NCI-H1092 treated with DMSO at 0.1 percent for 48 hours (cell line): ENCODE results near the gene OR10D3.
"Not testable (repeated sequence)": the region's sequence is repeated elsewhere in the genome, so short reads cannot be mapped to it uniquely, and the experiment has no call there.

Source experiments
- DNase-seq: peaks from one replicate; lab custom pipeline; 2025; lab: John Stamatoyannopoulos, UW

OR10D3 gene

DNA sequence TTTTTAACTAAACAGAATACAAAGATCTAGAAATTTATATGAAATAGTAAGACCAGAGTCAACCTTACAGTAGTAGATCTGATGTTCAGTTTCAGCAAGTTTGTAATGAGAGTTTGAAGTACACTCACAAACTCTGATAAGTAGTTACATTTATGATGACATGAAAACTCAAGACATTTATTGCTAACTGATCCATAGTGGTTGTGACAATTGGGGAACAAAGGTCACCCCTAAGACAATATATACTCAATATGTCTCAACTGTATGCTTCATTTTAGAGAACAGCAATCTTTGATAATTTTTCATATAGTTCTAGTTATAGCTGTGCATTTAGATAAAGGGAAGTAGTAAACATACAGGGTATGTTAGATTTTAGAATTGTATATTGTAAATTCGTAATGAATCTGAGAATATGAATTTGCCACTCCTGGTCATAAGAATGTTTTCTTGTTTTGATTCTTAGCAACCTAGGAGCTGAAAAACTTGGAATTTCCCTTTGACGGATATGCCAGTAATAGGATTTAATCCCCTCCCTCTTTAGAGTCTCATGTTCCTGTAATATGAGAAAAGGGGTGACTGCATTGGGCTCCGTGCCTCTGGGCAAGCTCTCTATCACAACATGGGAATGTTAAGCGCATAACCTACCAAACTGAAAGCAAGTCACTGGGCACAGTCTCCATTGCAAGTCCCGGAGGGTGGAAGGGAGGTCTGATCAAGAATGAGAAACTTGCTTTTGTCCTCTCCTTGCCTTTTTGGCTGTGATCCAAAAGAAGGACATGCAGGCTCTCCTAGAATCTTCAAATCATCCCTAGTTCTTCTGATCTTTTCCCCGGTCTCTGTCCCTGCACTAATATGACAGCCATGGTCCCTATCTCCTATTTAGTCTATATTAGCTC lies 11.4 kb downstream of the OR10D3 start:
- no peak for DNase-seq

DNA sequence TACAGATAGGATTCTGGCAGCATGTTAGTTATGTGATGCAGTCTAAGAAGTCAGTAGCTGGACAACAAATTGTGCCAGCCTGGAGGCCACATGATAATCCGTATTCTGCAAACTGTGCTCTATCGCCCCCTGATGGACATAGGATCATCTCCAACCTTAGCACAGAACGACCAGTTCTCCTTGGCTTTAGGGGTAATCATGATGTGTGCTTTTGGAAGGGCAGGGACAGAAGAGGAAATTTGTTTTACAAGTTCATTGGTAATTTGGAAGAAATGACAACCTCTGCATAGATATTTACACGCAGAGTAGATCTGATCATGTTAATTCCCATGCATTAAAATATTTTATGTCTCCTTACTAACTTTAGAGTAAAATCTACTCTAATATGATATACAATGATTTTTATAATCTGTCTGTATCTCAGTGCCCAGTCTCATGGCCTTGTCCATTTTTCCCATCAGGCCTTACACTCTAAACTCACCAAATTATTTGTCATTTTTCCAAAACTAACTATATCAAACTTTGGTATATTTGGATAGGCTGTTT lies 12.1 kb downstream of the OR10D3 start:
- peak; percentile 47 for DNase-seq

DNA sequence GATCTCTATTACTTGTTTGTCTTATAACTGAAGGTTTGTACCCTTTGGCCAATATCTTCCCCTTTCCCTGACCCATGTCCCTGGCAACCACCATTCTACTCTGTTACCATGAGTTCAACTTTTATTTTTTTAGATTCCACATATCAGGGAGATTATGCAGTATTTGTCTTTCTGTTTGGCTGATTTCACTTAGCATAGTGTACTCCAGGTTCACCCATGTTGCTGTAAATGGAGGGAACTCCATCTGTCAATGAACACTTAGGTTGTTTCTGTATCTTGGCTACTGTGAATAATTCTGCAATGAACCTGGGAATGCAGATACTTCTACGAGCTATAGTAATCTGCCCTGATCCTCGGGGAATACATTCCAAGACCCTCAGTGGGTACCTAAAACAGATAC lies 14.9 kb downstream of the OR10D3 start:
- DNase-seq = no peak

DNA sequence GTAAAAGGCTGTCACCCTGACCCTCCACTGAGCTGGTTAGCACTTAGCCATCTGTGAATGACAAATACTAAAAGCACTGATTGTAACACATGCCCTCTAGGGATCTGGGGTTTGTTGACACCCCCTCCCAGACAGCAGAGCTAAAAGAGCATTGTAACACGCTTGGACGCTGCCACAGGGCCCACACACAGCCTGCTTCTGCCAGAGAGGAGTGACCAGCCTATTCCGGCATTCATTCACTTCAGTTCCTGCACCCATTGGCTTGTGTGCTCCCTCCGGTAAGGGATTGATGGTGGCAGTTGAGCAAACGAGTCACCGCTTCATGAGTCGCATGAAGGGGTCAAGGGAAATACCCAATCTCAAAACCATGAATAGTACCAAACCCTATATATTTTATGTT lies 15.8 kb downstream of the OR10D3 start:
- DNase-seq = no peak

DNA sequence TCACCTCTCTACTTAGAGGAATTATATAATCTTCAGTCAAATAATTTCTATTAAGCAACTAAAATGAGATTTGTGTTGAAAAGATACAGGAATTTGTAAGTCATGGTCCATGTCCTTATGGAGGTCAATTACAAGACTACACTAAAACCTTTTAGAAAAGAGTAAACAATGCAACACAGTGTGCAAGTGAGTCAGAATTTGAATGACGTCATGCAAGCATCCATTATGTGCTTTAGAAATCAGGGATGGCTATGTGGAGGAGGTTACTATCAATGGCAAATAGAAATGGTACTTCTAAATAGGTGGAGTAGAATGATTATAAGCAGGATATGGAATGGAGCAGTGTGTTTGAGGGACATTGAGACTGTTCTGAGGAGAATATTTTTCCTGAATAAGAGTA lies 16.6 kb downstream of the OR10D3 start:
- no peak for DNase-seq

DNA sequence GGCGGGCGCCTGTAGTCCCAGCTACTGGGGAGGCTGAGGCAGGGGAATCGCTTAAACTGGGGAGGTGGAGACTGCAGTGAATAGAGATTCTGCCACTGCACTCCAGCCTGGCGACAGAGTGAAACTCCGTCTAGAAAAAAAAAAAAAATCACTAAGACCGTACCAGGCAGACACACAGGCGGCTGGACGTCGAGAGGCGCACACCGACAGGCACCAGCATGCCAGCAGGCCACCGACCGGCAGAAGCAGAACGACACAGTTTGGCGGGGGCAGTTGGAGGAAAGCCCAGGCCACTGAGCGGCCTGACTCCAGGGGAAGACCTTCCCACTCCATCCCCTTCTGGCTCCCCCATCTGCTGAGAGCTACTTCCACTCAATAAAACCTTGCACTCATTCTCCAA lies 17.5 kb downstream of the OR10D3 start:
- DNase-seq = no peak

DNA sequence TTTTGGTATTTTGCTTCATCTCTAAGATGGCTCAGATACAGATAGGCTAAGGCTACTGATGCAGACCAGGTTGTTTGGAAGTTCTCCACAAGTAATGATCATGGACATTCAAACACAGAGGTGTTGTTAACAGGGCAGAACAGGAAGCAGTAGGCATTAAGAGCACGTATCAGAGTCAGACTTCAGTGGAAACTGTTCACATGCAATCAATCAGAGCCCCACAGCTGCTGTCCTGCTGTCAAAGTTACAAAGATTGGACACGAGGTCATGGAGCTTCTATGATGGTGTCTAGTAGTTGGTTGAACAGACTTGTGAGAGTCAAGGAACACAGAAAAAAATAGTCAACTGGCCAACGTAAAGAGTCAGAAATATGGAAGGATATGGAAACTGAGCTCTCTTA lies 19.8 kb downstream of the OR10D3 start:
- DNase-seq = no peak

DNA sequence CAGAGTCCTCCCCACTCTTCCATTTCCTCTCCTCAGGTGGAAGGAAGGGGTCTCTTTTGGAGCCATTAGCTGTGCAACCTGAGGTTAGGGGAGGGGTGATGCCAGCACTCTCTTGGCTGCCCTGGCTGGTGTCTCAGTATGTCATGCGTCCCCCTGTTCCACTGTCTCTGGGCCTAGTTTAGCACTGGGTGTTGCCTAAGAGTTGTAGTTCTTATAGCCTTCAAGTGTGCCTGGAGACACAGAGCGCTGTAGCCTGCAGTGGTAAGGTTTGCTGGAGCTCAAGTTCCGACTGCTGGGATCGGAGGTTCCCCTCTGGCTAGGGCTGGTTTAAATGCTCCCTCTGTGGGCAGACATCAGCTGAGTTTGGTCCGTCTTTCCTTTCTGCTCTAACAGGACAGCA lies 20.9 kb downstream of the OR10D3 start:
- no peak for DNase-seq

DNA sequence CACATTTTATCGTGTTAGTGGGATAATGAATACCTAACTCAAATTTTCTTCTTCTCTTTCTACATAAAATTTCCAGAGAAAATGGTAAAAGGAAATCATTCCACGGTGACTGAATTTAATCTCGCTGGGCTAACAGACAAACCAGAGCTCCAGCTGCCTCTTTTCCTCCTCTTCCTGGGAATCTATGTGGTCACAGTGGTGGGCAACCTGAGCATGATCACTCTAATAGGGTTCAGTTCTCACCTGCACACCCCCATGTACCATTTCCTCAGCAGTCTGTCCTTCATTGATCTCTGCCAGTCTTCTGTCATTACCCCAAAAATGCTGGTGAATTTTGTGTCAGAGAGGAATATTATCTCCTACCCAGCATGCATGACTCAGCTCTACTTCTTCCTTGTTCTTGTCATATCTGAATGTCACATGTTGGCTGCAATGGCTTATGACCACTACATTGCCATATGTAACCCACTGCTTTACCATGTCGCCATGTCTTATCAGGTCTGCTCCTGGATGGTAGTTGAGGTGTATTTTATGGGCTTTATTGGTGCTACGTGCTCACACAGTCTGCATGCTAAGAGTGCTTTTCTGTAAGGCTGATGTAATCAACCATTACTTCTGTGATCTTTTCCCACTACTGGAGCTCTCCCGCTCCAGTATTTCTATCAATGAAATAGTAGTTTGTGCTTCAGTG lies 24.1 kb downstream of the OR10D3 start:
- DNase-seq = no peak

DNA sequence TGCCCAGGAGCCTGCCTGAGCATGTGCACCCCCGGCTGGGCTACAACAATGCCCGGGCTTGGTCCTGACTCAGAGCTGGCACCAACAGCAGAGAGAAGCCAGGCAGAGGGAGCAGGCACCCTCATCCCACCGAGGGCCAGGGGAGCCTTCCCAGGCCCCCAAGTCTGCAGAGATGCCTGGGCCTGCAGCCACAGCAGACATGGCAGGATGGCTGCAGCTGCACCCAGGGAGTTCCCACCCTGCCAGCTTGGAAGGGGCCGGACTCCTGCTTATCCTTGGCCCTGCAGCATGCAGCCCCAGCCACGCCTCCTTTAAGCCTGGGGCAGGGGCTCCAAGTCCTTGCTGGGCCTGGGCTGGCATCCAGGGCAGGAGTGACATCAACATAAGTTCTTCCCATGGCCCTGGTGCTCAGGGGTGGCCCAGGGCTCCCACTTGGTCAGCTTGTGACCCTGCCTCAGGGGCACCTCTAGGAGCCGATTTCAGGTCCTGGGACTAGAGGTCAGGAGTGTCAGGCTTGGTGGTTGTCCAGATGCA lies 26.7 kb downstream of the OR10D3 start:
- no peak for DNase-seq

DNA sequence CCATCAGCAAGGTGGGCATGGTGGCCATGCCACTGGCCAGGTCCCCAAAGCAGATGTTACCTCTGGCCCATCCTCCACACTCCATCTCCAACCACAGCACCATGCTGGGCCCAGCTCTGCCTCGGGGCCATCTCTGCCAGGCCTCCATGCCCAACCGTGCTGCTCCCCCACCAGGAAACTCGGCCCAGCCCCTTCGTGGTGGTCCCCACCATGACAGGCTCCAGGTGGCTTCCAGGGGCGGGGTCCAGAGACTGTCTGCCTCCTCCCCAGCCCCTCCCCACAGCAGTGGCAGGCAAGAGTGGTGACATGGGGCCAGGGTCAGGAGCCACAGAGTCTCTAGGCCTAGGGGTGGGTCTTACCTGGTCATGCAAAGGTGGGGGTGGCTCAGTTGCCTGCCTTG lies 27.3 kb downstream of the OR10D3 start:
- no peak for DNase-seq

DNA sequence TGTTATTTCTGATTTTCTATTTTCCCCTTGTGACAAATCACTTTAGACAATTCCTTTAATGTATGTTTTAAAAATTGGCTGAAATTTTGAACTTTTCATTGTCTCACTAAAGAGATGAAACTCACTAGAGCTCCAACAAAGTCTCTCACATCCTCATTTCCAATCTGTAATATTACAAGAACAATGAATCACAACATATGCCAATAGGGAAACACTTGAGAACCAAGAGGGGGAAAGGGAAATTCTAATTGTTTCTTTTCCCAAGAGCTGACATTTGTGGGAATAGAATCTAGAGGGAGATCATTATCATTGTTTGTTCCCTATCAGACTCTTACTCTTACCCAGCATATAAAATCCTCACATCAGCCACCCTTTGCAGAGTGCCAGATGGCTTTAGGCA lies 28.2 kb downstream of the OR10D3 start:
- no peak for DNase-seq

DNA sequence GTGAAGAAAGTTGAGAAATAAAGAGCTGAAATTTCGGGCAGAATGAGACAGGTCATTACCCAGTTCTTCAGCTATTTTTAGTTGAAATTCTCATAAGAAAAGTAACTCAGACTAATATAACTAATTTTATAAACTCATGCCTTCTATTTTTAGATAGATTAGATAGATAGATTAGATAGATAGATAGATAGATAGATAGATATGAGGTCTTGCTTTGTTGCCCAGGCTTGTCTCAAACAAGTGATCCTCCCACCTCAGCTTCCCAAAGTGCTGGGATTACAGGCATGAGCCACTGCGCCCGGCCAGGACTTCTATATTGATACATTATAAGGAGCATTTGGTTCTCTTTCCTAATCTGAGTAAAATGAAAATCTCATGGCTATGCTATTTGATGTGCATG lies 30.9 kb downstream of the OR10D3 start:
- no peak for DNase-seq

DNA sequence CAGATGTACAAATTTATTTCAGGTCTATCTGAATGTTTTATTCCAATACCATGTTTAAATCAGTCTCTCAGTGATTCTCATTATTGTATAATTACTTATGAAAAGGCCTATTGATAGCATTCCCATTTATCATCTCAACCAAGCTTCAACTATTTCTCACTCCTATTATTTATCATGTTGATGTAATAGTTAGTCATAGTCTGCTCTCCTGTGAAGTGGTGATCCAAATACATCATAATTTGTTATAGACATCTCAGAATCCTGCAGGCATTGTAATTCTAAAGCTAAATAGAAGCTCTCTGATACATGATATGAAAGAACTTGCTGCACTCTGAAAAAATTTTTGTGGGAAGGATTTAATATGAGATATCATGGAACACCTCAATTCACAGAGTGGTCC lies 36.0 kb downstream of the OR10D3 start:
- no peak for DNase-seq

DNA sequence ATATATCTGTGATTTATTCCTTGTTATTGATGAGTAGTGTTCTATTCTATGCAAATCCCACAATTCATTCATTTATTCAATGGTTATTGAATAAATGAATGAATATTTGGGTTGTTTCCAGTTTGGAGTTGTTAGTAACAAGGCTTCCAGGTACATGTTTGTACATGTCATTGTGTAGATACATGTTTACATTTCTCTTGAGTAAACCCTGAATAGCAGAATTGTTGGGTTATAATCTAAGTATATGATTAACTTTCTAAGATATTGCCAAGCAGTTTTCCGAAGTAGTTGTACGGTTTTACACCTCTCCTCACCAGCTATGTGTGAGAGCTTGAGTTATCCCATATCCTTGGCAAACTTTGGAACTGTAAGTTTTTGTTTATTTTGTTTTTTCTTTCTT lies 39.3 kb downstream of the OR10D3 start:
- no peak for DNase-seq

DNA sequence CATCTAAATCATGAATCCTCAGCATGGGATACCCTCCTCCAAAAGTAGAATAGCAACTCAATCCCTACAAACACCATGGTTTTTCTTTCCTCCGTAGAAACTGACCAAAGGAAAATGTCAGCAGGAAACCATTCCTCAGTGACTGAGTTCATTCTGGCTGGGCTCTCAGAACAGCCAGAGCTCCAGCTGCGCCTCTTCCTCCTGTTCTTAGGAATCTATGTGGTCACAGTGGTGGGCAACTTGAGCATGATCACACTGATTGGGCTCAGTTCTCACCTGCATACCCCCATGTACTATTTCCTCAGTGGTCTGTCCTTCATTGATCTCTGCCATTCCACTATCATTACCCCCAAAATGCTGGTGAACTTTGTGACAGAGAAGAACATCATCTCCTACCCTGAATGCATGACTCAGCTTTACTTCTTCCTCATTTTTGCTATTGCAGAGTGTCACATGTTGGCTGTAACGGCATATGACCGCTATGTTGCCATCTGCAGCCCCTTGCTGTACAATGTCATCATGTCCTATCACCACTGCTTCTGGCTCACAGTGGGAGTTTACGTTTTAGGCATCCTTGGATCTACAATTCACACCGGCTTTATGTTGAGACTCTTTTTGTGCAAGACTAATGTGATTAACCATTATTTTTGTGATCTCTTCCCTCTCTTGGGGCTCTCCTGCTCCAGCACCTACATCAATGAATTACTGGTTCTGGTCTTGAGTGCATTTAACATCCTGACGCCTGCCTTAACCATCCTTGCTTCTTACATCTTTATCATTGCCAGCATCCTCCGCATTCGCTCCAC lies 41.7 kb downstream of the OR10D3 start:
- not testable (repeated sequence) for DNase-seq

DNA sequence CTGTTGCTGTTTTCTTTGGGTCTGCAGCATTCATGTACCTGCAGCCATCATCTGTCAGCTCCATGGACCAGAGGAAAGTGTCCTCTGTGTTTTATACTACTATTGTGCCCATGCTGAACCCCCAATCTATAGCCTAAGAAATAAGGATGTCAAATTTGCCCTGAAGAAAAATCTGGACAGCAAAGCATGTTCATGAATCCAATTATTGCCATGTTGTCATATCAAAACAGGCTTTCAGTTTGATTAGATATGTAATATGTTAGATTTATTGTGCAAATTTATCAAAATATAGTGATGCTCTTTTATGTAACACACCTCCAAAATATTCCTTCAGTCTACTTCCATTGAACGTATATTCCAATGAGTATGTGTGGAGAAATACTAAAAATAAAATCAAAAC lies 42.3 kb downstream of the OR10D3 start:
- DNase-seq = no peak

DNA sequence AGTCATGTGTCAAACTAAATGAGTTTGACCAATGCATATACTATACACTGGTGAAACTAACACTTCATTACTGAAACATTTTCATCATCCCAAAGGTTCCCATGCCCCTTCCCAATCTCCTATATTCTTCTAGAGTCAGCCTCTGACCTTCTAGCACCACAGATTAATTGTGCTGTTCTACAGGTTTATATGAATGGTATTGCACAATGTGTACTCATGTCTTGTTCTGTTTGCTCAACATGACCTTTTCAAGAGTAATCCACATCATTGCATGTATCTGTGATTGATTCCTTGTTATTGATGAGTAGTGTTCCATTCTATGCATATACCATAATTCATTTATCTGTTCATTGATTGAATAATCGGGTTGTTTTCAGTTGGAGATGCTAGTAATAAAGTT lies 50.2 kb downstream of the OR10D3 start:
- no peak for DNase-seq
